ENCODE results near the gene RPUSD4. TPM values are rescaled to one million over a fixed set of nuclear protein-coding genes. Genes with fewer than 3 reads are reported as not detected.
A peak's percentile ranks its signal among the peaks of the same experiment; 100 is the strongest.

RPUSD4 gene
- total and polyA plus RNA-seq, 9 of the 15 experiments (the other 6 are each of a cell fraction or from before 2014, with no cell fraction given), result 27.4 to 56.2 (median 44.6) TPM

- TF ChIP-seq TSHZ1 (CRISPR knock-in tag; IDR thresholded peaks at IDR 0.05), result no peak
- peak; percentile 100 for TF ChIP-seq MNT (conservative IDR thresholded peaks at IDR 0.05)
- TF ChIP-seq HMG20A (CRISPR knock-in tag; conservative IDR thresholded peaks at IDR 0.05), result no peak
- no peak for TF ChIP-seq PRMT5 (CRISPR knock-in tag; IDR thresholded peaks at IDR 0.05)
- TF ChIP-seq NCOA2 (IDR thresholded peaks at IDR 0.05; ENCODE audit: partially characterized antibody in 2 of 2), result no peak
- TF ChIP-seq PTTG1 (tag; IDR thresholded peaks at IDR 0.05; ENCODE audit: low read depth), result no peak
- TF ChIP-seq SRF (CRISPR knock-in tag; IDR thresholded peaks at IDR 0.05), result no peak
- no peak for TF ChIP-seq BRD4 (IDR thresholded peaks at IDR 0.05)
- peak; percentile 86 for TF ChIP-seq EGR1 (conservative IDR thresholded peaks at IDR 0.05)
- no peak for TF ChIP-seq THRAP3 (IDR thresholded peaks at IDR 0.05; ENCODE audit: borderline replicate concordance)
- no peak for TF ChIP-seq ZNF347 (CRISPR knock-in tag; IDR thresholded peaks at IDR 0.05; ENCODE audit: low read depth)
- peak; percentile 98 for TF ChIP-seq MYC (IDR thresholded peaks at IDR 0.05; ENCODE audit: low read depth, low read length)
- peak; percentile 98 for TF ChIP-seq MYC (CRISPR knock-in tag; IDR thresholded peaks at IDR 0.05; ENCODE audit: borderline replicate concordance, low read depth)
- TF ChIP-seq BHLHE40 (IDR thresholded peaks at IDR 0.05; ENCODE audit: low read length), result peak; percentile 90
- TF ChIP-seq C11orf30 (IDR thresholded peaks at IDR 0.05; ENCODE audit: low read depth), result peak; percentile 98
- TF ChIP-seq MTF1 (CRISPR knock-in tag; IDR thresholded peaks at IDR 0.05; ENCODE audit: borderline replicate concordance), result no peak
- TF ChIP-seq ZNF253 (CRISPR knock-in tag; conservative IDR thresholded peaks at IDR 0.05), result no peak
- TF ChIP-seq E2F3 (CRISPR knock-in tag; IDR thresholded peaks at IDR 0.05), result no peak
- TF ChIP-seq MTA3 (IDR thresholded peaks at IDR 0.05; ENCODE audit: borderline replicate concordance), result no peak
- no peak for TF ChIP-seq TEAD2 (tag; IDR thresholded peaks at IDR 0.05)
- TF ChIP-seq ZNF354B (CRISPR knock-in tag; IDR thresholded peaks at IDR 0.05), result no peak
- TF ChIP-seq CXXC5 (CRISPR knock-in tag; IDR thresholded peaks at IDR 0.05), result peak; percentile 58; the same call in 1 of the 2 replicates
- TF ChIP-seq FUS (optimal IDR thresholded peaks at IDR 0.05; ENCODE audit: low read depth, low read length), result no peak
- no peak for TF ChIP-seq HDAC6 (IDR thresholded peaks at IDR 0.05; ENCODE audit: low read depth, low read length)
Observed at GRCh38 chr11:126211236-126212088, at the start of gene RPUSD4, which contains the start of gene FAM118B (continued).

Measured in K562 (cell line).